Measurements from ENCODE around the gene KRTAP8-1. TPM values are rescaled to one million over a fixed set of nuclear protein-coding genes. Genes with fewer than 3 reads are reported as not detected.

Gene KRTAP8-1
- total RNA-seq, 2 donors from 2014 or later = not detected

Other genes starting within 250 kb of the KRTAP8-1 start
- gene KRTAP22-2, start 222.9 kb downstream of the KRTAP8-1 start, total RNA-seq = not detected
- gene KRTAP6-3, start 220.8 kb downstream of the KRTAP8-1 start, total RNA-seq = not detected
- gene KRTAP6-2, start 214.4 kb downstream of the KRTAP8-1 start, total RNA-seq = not detected
- not detected for gene KRTAP22-1, start 212.2 kb downstream of the KRTAP8-1 start, total RNA-seq
- not detected for gene KRTAP6-1, start 199.3 kb downstream of the KRTAP8-1 start, total RNA-seq
- gene KRTAP20-1, start 196.8 kb downstream of the KRTAP8-1 start, total RNA-seq = not detected
- not detected for gene KRTAP20-4, start 192.6 kb downstream of the KRTAP8-1 start, total RNA-seq
- not detected for gene KRTAP20-2, start 178.1 kb downstream of the KRTAP8-1 start, total RNA-seq
- gene KRTAP20-3, start 170.4 kb downstream of the KRTAP8-1 start, total RNA-seq = not detected
- gene KRTAP21-3, start 94.5 kb downstream of the KRTAP8-1 start, total RNA-seq = not detected
- not detected for gene KRTAP21-2, start 66.0 kb downstream of the KRTAP8-1 start, total RNA-seq
- gene KRTAP21-1, start 57.8 kb downstream of the KRTAP8-1 start, total RNA-seq = not detected
- gene KRTAP7-1, start 16.5 kb upstream of the KRTAP8-1 start, total RNA-seq = not detected
- not detected for gene KRTAP11-1, start 68.3 kb upstream of the KRTAP8-1 start, total RNA-seq
- not detected for gene KRTAP19-8, start 225.2 kb upstream of the KRTAP8-1 start, total RNA-seq